Lung (tissue), 12 donors: Measurements from ENCODE around the gene CRELD2. TPM values are rescaled to one million over a fixed set of nuclear protein-coding genes. Genes with fewer than 3 reads are reported as not detected.

ENCODE experiments used
- ATAC-seq: fragments of 200-7000 bp; cut with Tn5 transposase; one replicate; pipeline ENCODE4 v1.9.1; 2020; ENCODE audit warnings: moderate number of reproducible peaks; ENCODE audit not compliant: insufficient read depth, low FRiP score
- DNase-seq, 3 donors: peaks; one replicate each; pipeline ENCODE4 v3.0.0-alpha.2; 2013 to 2017
- H3K27ac ChIP-seq, 2 donors: one replicate each; pipeline ENCODE4 v1.5.1; 2013; ENCODE audit warnings: mild to moderate bottlenecking in 2 of 2, moderate library complexity in 2 of 2, control low read depth in 1 of 2, inconsistent platforms in 1 of 2, low read depth in 1 of 2, low read length in 1 of 2
- H3K27me3 ChIP-seq, 3 donors: one replicate each; pipeline ENCODE4 v1.5.1; 2013; ENCODE audit warnings: low read length in 2 of 3; ENCODE audit not compliant: control insufficient read depth in 3 of 3, insufficient read depth in 3 of 3
- H3K36me3 ChIP-seq, 4 donors: one replicate each; pipeline ENCODE4 v1.5.1; 2013; ENCODE audit warnings: low read length in 4 of 4, mild to moderate bottlenecking in 1 of 4, moderate library complexity in 1 of 4; ENCODE audit not compliant: control insufficient read depth in 4 of 4, insufficient read depth in 4 of 4
- H3K4me1 ChIP-seq, 5 donors: one replicate each; pipeline ENCODE4 v1.5.1; 2013; ENCODE audit warnings: low read length in 5 of 5, mild to moderate bottlenecking in 2 of 5, moderate library complexity in 1 of 5; ENCODE audit not compliant: control insufficient read depth in 5 of 5, insufficient read depth in 5 of 5
- H3K4me3 ChIP-seq: one replicate; pipeline ENCODE4 v1.5.1; 2013; ENCODE audit warnings: mild to moderate bottlenecking, control low read depth, moderate library complexity
- H3K9ac ChIP-seq, 2 donors: one replicate each; pipeline ENCODE4 v1.5.1; 2013; ENCODE audit warnings: low read length in 2 of 2, control low read depth in 1 of 2; ENCODE audit not compliant: insufficient read depth in 1 of 2
- H3K9me3 ChIP-seq, 4 donors: one replicate each; pipeline ENCODE4 v1.5.1; 2013; ENCODE audit warnings: low read length in 3 of 4, mild to moderate bottlenecking in 1 of 4, moderate library complexity in 1 of 4; ENCODE audit not compliant: control insufficient read depth in 4 of 4, insufficient read depth in 3 of 4
- WGBS, 2 donors: extraction: QIAGEN DNeasy Blood & Tissue Kit; methylation state at CpG; one replicate each; pipeline ENCODE4 v1.1.7; 2013; 5-methylcytosine and 5-hydroxymethylcytosine counted together
- polyA plus RNA-seq, 2 donors: library from polyadenylated mRNA; stranded (reverse); fragments of 200-250 nt; gene quantifications; one replicate each; pipeline ENCODE4 v1.2.1, GENCODE V29; 2013
- total RNA-seq, 2 donors: library from RNA; depleted of rRNA in 1 of 2; stranded (reverse); fragments of >200 nt in 1 of 2; gene quantifications; one replicate each; pipeline ENCODE4 v1.2.1, GENCODE V29; 2014 to 2021
- TF ChIP-seq, protein P1 (sequence below): IDR thresholded peaks from 2 replicates; pipeline ENCODE4 v1.5.1; 2012; ENCODE audit warnings: mild to moderate bottlenecking; ENCODE audit errors: control extremely low read depth, extremely low read depth
- donor health status: control.
- donor health status: control.
- donor health status: Bipolar disorder and iron deficiency.
- donor health status: healthy.
- donor health status: DM: yes; HTN: yes; CAD: no.

The CRELD2 gene
- total and polyA plus RNA-seq, 4 donors: 18.7 to 110 (median 71.9) TPM

DNA sequence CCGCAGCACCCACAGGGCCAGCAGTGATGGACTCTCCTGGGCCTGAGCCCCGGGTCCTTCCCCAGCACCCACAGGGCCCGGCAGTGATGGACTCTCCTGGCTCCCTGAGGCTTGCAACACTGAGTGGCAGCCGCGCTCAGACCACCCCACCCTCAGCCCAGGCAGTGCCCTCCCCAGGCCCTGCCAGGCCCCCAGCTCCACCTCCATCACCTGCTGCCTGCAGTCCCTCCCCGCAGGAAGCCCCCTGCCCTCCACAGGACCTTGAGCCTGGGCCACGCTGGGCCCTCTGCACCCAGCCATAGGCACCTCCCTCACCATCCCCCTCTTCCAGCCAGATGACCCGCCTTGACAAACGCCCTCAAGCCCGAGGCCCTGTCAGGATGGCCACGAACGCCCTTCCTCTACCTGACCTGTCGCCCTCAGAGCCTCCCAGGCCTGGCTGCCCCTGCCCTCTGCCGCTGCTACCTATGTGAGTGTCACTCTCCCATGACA, 11.6 kb upstream of the CRELD2 start:
- Histone ChIP-seq H3K27me3 (no peaks in the 10 kb centered on the region), H3K27ac (no peak overlapping the region), H3K4me3 (no peak overlapping the region), H3K36me3 (peaks cover 0 to 53% (median 25%) of the 10 kb centered on the region in 4 donors), H3K9me3 (peaks cover 0 to 2% (median 0%) of the 10 kb centered on the region in 4 donors), H3K4me1 (no peaks in the 10 kb centered on the region), H3K9ac (no peak overlapping the region)
- no peak for DNase-seq
- no peak for ATAC-seq
- 93 to 96% methylated on average over 12 to 14 of the region's 14 CpGs for WGBS, 2 donors
- TF ChIP-seq, protein P1, sequence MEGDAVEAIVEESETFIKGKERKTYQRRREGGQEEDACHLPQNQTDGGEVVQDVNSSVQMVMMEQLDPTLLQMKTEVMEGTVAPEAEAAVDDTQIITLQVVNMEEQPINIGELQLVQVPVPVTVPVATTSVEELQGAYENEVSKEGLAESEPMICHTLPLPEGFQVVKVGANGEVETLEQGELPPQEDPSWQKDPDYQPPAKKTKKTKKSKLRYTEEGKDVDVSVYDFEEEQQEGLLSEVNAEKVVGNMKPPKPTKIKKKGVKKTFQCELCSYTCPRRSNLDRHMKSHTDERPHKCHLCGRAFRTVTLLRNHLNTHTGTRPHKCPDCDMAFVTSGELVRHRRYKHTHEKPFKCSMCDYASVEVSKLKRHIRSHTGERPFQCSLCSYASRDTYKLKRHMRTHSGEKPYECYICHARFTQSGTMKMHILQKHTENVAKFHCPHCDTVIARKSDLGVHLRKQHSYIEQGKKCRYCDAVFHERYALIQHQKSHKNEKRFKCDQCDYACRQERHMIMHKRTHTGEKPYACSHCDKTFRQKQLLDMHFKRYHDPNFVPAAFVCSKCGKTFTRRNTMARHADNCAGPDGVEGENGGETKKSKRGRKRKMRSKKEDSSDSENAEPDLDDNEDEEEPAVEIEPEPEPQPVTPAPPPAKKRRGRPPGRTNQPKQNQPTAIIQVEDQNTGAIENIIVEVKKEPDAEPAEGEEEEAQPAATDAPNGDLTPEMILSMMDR: no peak

DNA sequence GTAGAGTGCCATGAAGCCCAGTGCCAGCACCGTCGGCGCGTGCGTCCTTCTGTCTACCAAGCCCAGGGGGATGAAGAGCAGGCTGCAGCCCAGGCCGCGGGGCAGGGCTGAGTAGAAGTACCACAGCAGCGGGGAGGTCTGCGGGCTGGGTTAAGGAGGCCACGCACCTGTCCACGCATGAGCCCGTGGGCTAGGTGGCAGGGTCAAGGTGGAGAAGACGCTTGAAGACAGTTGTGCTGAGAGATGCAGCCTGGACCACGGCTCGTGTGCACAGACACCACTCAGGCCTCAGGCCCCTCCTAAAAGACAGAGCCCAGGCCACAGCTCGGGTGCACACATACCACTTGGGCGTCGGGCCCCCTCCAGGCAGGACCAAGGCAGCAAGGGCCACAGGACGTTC, 10.6 kb upstream of the CRELD2 start:
- no peak for ATAC-seq
- Histone ChIP-seq H3K9ac (no peak overlapping the region), H3K27ac (no peak overlapping the region), H3K4me3 (no peak overlapping the region), H3K9me3 (peaks cover 0 to 1% (median 0%) of the 10 kb centered on the region in 4 donors), H3K27me3 (no peaks in the 10 kb centered on the region), H3K36me3 (peaks cover 0 to 55% (median 23%) of the 10 kb centered on the region in 4 donors), H3K4me1 (no peaks in the 10 kb centered on the region)
- TF ChIP-seq, protein P1: no peak
- DNase-seq: no peak
- WGBS, 2 donors: 96 to 97% methylated on average over 19 of the region's 19 CpGs

DNA sequence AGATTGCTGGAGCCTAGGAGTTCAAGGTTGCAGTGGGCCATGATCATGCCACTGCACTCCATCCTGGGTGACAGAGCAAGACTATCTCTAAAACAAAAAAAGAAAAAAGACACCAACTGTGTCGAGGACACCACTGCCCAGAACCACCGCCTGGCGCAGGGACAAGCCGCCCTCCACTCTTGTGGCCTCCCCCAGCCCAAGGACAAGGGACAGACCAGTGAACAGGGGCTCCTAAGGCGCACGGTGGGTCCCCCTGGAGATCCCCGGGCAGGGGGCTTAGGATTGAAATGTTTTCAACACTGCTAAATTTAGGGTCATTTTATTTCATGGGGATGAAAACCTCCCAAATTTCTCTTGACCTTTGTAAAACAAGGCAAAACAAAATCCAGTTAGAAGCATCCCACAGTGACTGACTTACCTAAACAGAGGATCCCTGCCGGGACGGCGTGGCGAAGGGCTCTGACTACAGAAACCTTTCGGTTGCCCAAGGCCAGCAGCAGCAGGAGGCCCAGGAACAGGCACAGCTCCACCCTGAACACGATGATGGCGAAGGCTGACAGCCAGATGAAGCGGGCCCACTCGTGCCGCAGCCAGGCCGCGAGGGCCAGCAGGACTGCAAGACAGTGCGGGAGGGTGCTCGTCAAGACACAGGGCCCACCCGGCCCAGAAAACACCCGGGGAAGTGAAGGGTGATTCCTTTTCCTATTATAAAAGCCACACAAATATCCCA, 8.8 kb upstream of the CRELD2 start:
- no peak overlapping the region for H3K4me3 ChIP-seq
- peaks cover 0 to 51% (median 24%) of the 10 kb centered on the region in 4 donors for H3K36me3 ChIP-seq
- WGBS, 2 donors: 95 to 96% methylated on average over 23 of the region's 23 CpGs
- no peak overlapping the region for H3K27ac ChIP-seq
- TF ChIP-seq, protein P1: no peak
- no peak for ATAC-seq
- no peak overlapping the region for H3K9ac ChIP-seq
- no peaks in the 10 kb centered on the region for H3K9me3 ChIP-seq
- H3K27me3 ChIP-seq: no peaks in the 10 kb centered on the region
- no peaks in the 10 kb centered on the region for H3K4me1 ChIP-seq
- no peak for DNase-seq
